ENCODE measurements around the gene TRIM29.
"Not testable (repeated sequence)": the region's sequence is repeated elsewhere in the genome, so short reads cannot be mapped to it uniquely, and the experiment has no call there.

The TRIM29 gene

GRCh38 chr11:120172054-120172911 lies 34.4 kb upstream of the TRIM29 start:
- DNase-seq (ENCODE audit: low read depth, low spot score) = peak; percentile 54

GRCh38 chr11:120170741-120171261 lies 32.9 kb upstream of the TRIM29 start:
- no peak for DNase-seq (ENCODE audit: low read depth, low spot score)

- no peak for DNase-seq (ENCODE audit: low read depth, low spot score)
These were observed 32.2 kb upstream of the TRIM29 start for GRCh38 chr11:120169981-120170698.

DNA sequence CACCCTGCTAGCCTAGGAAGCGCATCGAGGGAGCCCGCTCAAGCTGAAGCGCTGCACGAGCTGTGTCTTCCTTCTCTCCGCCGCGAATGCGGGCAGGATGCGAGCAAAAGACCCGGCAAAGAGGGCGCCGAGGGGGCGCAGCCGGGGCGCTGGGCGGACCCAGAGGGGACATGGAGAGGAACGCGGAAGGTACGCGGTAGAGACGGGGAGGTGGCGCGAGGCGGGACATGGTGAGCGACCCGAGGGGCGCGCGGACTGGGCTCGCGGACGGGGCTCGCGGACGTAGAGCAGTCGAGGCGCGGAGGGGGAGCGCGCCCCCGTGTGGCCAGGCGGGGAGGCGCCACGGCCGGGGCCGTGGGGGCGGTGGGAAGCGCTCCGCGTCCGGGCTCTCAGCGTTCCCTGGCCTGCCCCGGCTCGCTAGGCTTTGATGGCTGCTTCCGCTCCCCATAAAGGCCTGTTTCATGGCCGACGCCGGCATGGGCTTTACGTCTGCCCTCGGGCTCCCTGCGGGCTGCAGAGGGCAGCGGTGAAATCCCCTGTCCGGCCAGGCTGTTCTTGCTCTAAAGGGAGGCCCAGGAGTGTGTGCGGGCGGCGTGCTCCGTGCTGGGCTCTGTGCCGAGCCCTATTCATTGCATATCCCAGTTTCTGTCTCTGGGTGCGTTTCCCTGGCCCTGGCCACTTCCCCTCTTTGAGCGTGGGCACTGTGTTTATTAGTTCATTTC lies 31.2 kb upstream of the TRIM29 start:
- peak; percentile 25 for DNase-seq (ENCODE audit: low read depth, low spot score)

- no peak for DNase-seq (ENCODE audit: low read depth, low spot score)
These were observed 30.4 kb upstream of the TRIM29 start for GRCh38 chr11:120168108-120168959.

DNA sequence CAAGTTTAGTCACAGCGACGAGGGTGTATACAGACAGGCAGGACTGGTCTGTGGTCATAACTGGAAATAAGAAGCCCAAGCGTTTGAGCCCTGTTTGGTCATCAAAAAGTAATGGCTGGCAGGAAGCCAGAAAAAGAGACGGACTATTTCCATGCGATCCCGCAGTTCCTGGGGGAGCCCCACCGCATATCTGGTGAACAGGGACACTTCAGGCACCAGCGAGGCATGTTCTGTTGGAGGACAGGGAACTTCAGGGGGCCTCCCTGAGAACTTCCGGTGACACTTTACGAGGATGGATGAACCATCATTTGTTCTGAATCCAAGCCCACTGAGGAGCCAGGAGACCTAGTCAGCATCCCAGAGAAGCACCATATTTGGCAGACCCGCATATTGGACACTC lies 29.7 kb upstream of the TRIM29 start:
- no peak for DNase-seq (ENCODE audit: low read depth, low spot score)

- DNase-seq (ENCODE audit: low read depth, low spot score) = no peak
These were observed 22.5 kb upstream of the TRIM29 start for GRCh38 chr11:120160436-120160835.

DNA sequence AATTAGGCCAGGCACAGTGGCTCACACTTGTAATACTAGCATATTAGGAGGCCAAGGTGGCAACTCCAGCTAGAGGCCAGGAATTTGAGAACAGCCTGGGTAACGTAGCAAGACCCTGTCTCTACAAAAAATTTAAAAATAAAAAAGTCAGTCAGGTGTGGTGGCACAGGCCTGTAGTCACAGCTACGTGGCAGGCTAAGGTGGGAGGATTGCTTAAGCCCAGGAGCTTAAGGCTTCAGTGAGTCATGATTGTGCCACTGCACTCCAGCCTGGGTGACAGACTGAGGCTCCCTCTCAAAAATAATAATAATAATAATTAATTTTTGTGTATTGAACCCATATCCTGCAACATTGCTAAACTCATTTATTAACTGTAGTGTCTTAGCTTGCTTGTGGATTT lies 15.3 kb upstream of the TRIM29 start:
- no peak for DNase-seq (ENCODE audit: low read depth, low spot score)

DNA sequence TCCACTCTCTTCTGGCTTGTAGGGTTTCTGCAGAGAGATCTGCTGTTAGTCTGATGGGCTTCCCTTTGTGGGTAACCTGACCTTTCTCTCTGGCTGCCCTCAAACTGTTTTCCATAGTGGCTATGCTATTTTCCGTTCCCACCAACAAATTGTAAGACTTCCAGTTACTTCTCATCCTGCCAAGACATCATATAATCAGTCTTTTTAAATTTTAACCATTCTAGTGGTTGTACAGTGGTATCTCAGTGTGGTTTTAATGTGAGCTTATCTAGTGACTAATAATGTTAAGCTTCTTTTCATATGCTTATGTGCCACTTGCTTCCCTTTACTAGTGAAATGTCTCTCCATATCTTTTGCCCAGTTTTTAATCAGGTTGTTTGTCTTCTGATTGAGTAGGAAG lies 13.6 kb upstream of the TRIM29 start:
- DNase-seq (ENCODE audit: low read depth, low spot score) = no peak

DNA sequence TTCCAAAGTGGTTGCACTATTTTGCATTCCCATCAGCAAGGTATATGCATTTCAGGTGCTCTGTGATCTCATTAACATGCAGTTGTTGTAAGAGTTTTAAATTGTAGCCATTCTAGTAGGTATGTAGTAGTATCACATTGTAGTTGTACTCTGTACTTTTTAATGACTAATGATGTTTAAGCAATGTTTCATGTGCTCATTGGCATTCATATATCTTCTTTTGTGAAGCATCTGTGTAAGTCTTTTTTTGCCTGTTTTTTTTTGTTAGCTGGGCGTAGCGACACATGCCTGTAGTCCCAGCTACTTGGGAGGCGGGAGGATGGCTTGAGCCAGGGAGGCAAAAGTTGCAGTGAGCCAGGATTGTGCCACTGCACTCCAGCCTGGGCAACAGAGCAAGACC lies 11.3 kb upstream of the TRIM29 start:
- no peak for DNase-seq (ENCODE audit: low read depth, low spot score)

GRCh38 chr11:120147950-120148270 lies 10.0 kb upstream of the TRIM29 start:
- no peak for DNase-seq (ENCODE audit: low read depth, low spot score)

- no peak for DNase-seq (ENCODE audit: low read depth, low spot score)
These were observed 9.4 kb upstream of the TRIM29 start for GRCh38 chr11:120147094-120147949.

DNA sequence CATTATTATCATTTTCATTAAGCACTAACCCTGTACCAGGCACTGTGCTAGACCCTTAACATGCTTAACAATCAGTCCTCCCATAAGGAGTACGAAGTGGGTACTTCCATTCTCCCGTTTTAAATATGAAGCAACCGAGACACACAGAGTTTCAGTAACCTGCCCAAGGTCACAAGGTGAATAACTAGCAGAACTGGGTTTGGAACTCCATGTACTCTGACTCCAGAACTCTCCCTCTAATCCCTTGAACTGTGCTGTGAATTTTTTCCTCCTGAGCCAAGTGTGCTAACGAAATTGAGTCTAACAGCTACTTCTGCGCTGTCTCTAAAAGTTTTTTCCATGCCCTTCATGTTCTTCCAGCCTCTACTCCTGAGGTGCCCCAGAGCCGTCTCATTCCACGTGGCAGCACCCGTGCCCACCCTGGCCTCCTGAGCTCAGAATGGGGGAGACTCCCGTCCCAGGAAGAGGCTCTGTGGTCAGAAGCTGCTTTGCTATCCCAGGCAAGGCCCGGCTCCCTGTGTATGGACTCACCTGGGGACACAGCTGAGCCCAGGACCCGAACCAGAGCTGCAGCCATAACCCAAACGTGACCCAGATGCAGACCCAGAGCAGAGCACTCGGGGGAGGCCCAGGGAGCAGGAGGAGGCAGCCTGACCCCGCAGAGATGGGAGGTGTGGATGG lies 8.6 kb upstream of the TRIM29 start:
- no peak for DNase-seq (ENCODE audit: low read depth, low spot score)

GRCh38 chr11:120144501-120144900 lies 6.6 kb upstream of the TRIM29 start:
- DNase-seq (ENCODE audit: low read depth, low spot score) = no peak

- not testable (repeated sequence) for DNase-seq (ENCODE audit: low read depth, low spot score)
These were observed 5.6 kb upstream of the TRIM29 start for GRCh38 chr11:120143472-120143871.

- DNase-seq (ENCODE audit: low read depth, low spot score) = no peak
These were observed 4.7 kb upstream of the TRIM29 start for GRCh38 chr11:120142441-120143100.

DNA sequence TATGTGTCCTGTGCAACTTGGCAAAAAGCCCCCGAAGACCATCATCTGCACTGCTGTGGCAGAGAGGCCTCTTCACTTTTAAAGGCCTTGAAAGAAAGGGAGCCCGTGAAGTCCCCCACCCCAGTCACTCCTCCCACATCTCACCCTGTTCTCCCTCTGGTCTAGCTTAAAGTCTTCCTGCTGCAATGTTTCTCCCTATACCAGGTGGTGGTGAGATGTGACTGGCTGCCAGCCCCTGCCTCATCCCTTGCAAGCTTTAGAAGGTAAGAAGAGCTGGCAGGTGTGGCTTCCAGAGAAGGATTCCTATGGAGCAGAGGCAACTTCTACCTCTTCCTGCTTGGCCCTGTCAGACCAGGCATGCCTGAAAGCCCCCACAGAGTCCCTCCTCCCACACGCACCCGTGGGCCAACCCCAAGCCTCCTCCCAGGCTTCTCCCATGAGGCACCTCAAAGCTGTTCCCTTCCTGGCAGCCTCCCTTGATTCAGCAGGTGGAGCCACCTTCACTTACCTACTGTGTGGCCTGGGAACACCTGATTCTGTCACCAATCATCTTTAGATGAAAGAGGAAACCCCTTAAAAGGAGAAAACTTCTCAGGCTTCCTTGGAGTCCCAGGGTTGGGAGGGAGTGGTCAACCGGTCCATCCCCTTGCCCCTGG lies 4.0 kb upstream of the TRIM29 start:
- DNase-seq (ENCODE audit: low read depth, low spot score) = no peak

DNA sequence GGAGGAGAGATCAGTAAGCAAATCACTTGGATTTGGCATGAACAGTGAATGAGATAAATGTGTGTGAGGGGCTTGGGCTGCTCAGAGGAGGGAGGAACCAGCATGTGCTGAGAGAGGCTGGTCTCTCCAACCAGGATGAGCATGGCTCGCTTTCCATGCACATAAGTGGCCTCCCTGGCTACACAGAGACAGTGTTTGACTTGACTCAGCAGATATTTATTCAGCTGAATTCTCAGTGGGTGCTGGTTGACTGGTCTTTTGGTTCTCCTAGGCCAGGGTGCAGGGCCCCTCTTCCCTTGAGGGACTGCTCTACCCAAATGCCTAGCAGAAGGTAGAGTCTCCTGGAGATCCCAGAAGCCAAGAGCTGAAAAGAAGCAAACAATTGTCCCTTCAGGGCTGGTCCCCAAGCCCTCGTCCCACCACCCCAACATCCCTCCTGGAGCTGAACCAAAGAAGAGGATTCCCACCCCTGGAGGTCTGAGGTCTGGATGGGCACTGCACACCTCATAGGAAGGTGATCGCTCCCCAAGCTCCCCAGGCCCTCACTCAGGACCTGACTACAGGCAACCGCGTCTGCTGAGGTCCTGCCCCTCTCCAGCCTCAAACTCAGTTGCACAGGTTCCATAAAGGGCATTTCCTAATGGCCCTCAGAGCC lies 3.3 kb upstream of the TRIM29 start:
- no peak for DNase-seq (ENCODE audit: low read depth, low spot score)

Measured in iPS DF 19.7 (cell line).